GM06990 (cell line): ENCODE data around the gene NAA35.

Experiments
- DNase-seq: peaks from one replicate; pipeline ENCODE4 v3.0.0-alpha.2; 2011; ENCODE audit not compliant: insufficient read length; ENCODE audit errors: extremely low read depth
- H3K27me3 ChIP-seq: replicated peaks from 2 replicates; pipeline ENCODE4 v1.6.0; 2011; ENCODE audit warnings: low read length; ENCODE audit not compliant: control insufficient read depth, insufficient read depth
- H3K36me3 ChIP-seq: 2 replicates; pipeline ENCODE4 v1.5.1; 2011; ENCODE audit warnings: low read length; ENCODE audit not compliant: control insufficient read depth, insufficient read depth
- H3K4me3 ChIP-seq: replicated peaks from 2 replicates; pipeline ENCODE4 v1.5.1; 2011; ENCODE audit warnings: low read depth, mild to moderate bottlenecking, control low read depth, low read length
- TF ChIP-seq, protein P1 (sequence below): IDR thresholded peaks from 2 replicates; pipeline ENCODE4 v1.5.1; 2011; ENCODE audit warnings: low read length, control low read depth, mild to moderate bottlenecking, inconsistent platforms; ENCODE audit not compliant: insufficient read depth, poor library complexity, severe bottlenecking

Gene NAA35

GRCh38 chr9:85940832-85941621 lies at the start of gene NAA35:
TSS of gene NAA35 (plus strand) at chr9:85941146. CDS start at chr9:85942160, 1,014 bp downstream.
- TF ChIP-seq, protein P1, sequence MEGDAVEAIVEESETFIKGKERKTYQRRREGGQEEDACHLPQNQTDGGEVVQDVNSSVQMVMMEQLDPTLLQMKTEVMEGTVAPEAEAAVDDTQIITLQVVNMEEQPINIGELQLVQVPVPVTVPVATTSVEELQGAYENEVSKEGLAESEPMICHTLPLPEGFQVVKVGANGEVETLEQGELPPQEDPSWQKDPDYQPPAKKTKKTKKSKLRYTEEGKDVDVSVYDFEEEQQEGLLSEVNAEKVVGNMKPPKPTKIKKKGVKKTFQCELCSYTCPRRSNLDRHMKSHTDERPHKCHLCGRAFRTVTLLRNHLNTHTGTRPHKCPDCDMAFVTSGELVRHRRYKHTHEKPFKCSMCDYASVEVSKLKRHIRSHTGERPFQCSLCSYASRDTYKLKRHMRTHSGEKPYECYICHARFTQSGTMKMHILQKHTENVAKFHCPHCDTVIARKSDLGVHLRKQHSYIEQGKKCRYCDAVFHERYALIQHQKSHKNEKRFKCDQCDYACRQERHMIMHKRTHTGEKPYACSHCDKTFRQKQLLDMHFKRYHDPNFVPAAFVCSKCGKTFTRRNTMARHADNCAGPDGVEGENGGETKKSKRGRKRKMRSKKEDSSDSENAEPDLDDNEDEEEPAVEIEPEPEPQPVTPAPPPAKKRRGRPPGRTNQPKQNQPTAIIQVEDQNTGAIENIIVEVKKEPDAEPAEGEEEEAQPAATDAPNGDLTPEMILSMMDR: no peak
- Histone ChIP-seq H3K27me3 (no peaks in the 10 kb centered on the region), H3K36me3 (no peaks in the 10 kb centered on the region), H3K4me3 (peak within 1 kb of the TSS; percentile 96)
- DNase-seq: peak; percentile 98

GRCh38 chr9:85892401-85892800 lies 48.5 kb upstream of the NAA35 start:
- Histone ChIP-seq H3K36me3 (no peaks in the 10 kb centered on the region), H3K27me3 (no peaks in the 10 kb centered on the region), H3K4me3 (no peak overlapping the region)
- TF ChIP-seq, protein P1: no peak
- DNase-seq: no peak

GRCh38 chr9:85895685-85896084 lies 45.3 kb upstream of the NAA35 start:
- DNase-seq: no peak
- no peaks in the 10 kb centered on the region for H3K27me3 ChIP-seq
- no peaks in the 10 kb centered on the region for H3K36me3 ChIP-seq
- no peak overlapping the region for H3K4me3 ChIP-seq
- TF ChIP-seq, protein P1: no peak

- no peak for DNase-seq
- TF ChIP-seq, protein P1: no peak
- Histone ChIP-seq H3K4me3 (no peak overlapping the region), H3K27me3 (no peaks in the 10 kb centered on the region), H3K36me3 (no peaks in the 10 kb centered on the region)
These were observed 43.1 kb upstream of the NAA35 start for GRCh38 chr9:85897848-85898247.

DNA sequence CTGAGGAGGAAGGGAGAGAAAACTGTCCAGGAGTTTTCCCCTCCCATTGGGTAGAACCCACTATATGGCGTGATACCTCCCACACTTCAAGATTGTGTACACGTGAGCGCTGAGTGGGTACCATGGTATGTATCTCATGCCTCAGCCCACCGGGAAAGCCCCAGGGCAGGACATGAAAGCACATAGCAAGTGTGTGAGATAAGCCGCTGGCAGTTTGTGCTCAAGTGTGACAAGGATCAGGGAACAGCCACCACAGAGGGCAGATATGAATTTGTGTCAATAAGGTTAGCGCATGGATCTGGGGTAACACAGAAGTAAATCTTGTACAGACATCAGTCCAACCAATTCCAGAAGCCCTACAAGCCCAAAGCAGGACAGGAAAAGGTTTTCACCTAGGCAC lies 42.6 kb upstream of the NAA35 start:
- TF ChIP-seq, protein P1: no peak
- no peak for DNase-seq
- no peaks in the 10 kb centered on the region for H3K36me3 ChIP-seq
- no peaks in the 10 kb centered on the region for H3K27me3 ChIP-seq
- no peak overlapping the region for H3K4me3 ChIP-seq

DNA sequence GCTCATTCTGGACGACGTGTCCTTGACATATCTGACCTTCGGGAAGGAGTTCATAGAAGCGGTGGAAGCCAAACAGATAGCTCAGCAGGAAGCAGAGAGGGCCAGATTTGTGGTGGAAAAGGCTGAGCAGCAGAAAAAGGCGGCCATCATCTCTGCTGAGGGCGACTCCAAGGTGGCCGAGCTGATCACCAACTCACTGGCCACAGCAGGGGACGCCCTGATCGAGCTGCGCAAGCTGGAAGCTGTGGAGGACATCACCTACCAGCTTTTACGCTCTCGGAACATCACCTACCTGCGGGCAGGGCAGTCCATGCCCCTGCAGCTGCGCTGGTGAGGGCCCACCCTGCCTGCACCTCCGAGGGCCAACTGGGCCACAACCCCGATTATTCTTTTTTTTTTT lies 41.6 kb upstream of the NAA35 start:
- no peak overlapping the region for H3K4me3 ChIP-seq
- H3K27me3 ChIP-seq: no peaks in the 10 kb centered on the region
- TF ChIP-seq, protein P1: no peak
- DNase-seq: no peak
- H3K36me3 ChIP-seq: no peaks in the 10 kb centered on the region
